Astrocyte (in vitro differentiated cells and primary cell): ENCODE measurements around the gene ARSG.

Experiments used
- CTCF ChIP-seq: IDR thresholded peaks from 2 replicates; pipeline ENCODE4 v1.5.1; 2011; ENCODE audit warnings: low read depth, mild to moderate bottlenecking, inconsistent platforms, low read length, moderate library complexity; ENCODE audit not compliant: insufficient read depth
- EZH2 ChIP-seq: IDR thresholded peaks from 2 replicates; pipeline ENCODE4 v1.6.1; 2012; ENCODE audit warnings: mild to moderate bottlenecking, low read length, inconsistent platforms; ENCODE audit not compliant: insufficient read depth

- TF ChIP-seq CTCF (no peak), EZH2 (no peak)
These were observed 65.2 kb downstream of the ARSG start for GRCh38 chr17:68356520-68356919.
